Fibroblast of mammary gland (primary cell): ENCODE results near the gene TREM1.

Source experiments
- DNase-seq: peaks from one replicate; pipeline ENCODE4 v3.0.0-alpha.2; 2010; ENCODE audit warnings: low read depth
- H3K4me3 ChIP-seq: 2 replicates; pipeline ENCODE4 v1.5.1; 2011; ENCODE audit warnings: low read depth, mild to moderate bottlenecking, low read length, moderate library complexity; ENCODE audit not compliant: control insufficient read depth
- TF ChIP-seq, protein P1 (sequence below): conservative IDR thresholded peaks from 2 replicates; pipeline ENCODE4 v1.5.1; 2011; ENCODE audit warnings: low read depth, low read length, inconsistent platforms; ENCODE audit not compliant: control insufficient read depth, insufficient read depth

TREM1 gene

DNA sequence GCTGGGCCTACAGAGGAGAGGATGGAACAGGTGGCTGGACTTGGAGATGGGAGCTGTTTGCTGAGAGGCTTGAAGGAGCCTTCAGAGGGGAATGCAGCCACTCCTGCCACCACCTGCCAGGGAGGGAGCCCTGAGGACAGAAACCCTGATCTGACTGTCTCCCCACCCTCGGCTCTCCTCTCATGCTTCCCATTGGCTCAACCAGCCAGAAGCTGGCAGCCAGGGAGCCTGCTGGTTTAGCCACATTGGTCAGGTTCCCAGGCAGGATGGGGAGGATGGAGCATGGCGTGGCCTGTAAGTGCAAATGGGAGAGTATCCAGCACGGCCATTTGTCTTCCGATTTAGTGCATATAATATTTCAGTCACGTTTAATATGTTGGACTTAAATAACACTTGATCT, 12.8 kb downstream of the TREM1 start:
- DNase-seq, result no peak
- H3K4me3 ChIP-seq, result no peak overlapping the region
- TF ChIP-seq, protein P1, sequence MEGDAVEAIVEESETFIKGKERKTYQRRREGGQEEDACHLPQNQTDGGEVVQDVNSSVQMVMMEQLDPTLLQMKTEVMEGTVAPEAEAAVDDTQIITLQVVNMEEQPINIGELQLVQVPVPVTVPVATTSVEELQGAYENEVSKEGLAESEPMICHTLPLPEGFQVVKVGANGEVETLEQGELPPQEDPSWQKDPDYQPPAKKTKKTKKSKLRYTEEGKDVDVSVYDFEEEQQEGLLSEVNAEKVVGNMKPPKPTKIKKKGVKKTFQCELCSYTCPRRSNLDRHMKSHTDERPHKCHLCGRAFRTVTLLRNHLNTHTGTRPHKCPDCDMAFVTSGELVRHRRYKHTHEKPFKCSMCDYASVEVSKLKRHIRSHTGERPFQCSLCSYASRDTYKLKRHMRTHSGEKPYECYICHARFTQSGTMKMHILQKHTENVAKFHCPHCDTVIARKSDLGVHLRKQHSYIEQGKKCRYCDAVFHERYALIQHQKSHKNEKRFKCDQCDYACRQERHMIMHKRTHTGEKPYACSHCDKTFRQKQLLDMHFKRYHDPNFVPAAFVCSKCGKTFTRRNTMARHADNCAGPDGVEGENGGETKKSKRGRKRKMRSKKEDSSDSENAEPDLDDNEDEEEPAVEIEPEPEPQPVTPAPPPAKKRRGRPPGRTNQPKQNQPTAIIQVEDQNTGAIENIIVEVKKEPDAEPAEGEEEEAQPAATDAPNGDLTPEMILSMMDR, result no peak

DNA sequence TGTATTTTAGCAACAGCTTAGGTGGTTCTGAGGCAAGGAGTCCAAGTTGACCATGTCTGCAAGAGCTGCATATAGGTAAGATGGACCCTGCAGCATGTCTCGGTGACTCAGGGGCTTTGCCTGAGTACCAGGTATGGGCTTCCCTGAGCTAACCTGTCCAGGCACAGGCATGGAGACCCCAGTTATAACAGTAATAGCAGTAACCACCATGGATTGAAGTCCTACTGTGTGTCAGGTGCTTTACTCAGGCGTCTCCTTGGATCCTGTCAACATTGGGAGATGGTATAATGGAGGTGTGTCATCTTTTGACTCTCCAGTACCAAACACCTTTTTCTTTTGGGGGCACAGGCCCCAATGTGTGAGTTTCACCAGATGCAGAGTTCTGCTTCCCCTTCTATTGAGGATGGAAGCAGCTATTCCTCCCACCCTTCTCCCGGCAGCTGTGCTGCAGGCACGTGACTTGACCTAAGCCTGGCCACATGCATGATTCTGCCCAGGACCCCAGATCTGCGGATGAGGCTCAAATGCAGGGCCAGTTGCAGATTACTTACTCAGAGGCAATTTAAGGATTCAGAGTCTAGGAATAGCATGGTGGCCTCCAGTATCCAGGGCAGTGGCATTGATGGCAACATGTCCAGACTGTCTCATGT, 13.8 kb downstream of the TREM1 start:
- TF ChIP-seq, protein P1, result no peak
- no peak overlapping the region for H3K4me3 ChIP-seq
- DNase-seq, result no peak

DNA sequence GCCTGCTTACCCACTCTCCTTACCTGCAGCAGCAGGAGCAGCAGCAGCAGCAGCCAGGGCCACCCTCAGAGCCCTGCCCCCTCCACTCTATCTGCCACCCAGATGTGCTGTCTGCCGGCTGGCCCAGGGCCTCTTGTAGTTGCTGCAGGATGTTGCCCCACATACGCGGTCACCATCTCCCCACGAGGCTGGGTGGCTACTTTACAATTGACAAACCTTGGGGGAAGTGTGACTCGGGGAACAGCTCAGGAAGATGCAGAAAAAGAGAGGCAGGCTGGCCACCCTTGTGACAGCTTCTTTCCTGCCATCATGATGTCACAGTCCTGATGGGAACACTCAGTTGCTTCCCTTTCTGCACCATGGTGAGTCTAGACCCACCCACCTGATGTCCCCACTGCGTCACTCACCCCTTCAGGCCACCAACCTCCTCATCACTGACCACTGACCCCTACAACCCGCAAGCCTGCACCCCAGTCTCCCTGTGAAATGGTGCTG, 14.5 kb downstream of the TREM1 start:
- TF ChIP-seq, protein P1, result no peak
- DNase-seq, result no peak
- no peak overlapping the region for H3K4me3 ChIP-seq

DNA sequence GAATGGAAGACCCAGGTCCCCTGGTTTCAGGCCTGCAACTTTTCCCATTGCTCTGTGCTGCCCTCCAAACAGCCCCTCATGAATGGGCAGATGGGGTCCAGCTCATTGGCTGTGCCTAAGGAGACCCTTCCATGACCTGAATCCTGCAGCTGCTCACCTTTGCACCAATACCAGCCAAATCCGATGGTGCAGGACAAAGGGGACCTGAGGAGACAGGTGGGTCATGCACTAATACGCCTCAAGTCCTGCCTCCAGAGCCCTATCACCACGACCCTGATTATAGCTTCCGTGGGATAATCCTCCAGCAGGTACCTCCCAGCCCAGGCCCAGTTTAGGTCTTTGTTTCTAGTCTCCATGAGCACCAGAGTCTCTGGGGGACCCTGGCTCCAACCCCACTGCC, 16.8 kb downstream of the TREM1 start:
- no peak overlapping the region for H3K4me3 ChIP-seq
- TF ChIP-seq, protein P1, result no peak
- no peak for DNase-seq

DNA sequence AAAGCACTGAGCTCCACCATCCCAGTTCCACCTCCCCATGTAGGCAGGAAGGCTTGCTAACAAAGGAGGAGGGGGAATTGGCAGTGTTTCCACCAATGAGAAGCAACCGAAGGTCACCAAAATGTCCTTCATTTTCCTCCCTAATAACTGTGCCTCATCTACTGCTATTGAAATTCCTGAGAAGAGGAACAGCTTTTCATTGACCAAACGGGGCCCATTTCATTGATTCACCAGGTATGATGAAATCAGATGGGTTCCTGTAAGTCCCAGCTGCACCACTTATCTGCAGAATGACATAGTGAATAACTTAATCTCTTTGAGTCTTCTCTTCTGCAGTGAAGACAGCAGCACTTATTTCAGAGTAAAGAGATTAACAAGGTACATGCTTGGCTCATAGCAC, 17.3 kb downstream of the TREM1 start:
- H3K4me3 ChIP-seq, result no peak overlapping the region
- TF ChIP-seq, protein P1, result no peak
- DNase-seq, result no peak

DNA sequence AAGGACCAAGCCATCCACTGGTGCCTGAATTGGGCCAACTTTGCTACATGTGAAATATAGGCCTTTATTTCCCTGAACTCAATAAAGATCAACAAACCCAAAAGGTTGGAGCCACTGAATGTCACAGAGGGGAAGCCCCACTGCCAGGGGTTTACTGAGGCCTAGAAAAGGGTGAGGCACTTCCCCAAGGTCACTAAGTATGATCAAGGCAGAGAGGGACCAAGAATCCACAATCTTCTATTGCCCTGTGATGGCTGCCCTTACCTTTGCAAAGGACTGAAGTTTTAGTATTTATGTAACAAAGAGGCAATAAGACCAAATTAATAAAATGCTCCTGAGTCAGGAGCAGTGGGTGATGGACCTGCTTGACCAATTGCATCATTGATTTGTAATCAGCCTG, 18.0 kb downstream of the TREM1 start:
- no peak for DNase-seq
- TF ChIP-seq, protein P1, result no peak
- no peak overlapping the region for H3K4me3 ChIP-seq

DNA sequence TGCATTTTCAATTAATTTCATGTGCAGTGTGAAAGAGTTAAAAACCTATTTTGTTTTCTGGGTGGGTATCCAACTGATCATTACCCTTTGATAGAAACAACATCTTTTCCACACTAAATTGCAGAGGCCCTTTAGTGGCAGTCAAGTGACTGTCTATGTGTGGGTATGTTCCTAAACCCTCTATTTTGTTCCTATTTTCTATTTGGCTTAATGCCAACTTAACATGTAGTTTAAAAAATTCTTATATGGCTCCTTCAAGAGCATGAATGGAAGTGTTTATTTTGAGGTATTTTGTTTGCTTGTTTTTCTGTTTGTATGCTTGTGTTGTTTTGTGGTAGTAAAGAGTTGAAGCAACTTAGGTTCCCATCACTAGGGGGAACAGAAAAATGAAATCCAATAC, 19.9 kb downstream of the TREM1 start:
- no peak for DNase-seq
- no peak overlapping the region for H3K4me3 ChIP-seq
- TF ChIP-seq, protein P1, result no peak
